ENCODE measurements around the gene CBX6. TPM values are rescaled to one million over a fixed set of nuclear protein-coding genes. Genes with fewer than 3 reads are reported as not detected.

CBX6 gene
- total RNA-seq, 1 donor from 2014 or later = 32.9 TPM

DNA sequence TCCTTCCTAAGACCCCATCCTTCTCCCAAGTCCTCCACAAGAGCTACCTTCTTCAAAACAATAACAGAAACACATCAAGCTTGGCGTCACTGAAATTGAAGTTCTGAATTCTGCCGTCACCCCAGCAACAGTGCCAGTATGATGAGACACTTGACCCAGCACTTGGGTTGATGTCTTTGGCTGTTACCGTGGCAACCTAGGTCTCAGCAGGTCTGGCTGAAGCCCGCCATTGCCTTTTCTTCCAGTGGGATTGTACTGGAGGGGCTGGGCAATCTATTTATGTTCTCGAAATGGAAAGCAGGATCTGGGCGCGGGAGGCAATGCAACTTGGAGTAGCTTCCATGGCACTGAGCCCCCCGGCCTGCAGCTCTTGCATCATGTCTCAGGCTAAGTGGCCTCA lies 52.0 kb downstream of the CBX6 start:
- H3K9me3 ChIP-seq (replicated peaks) = no peaks in the 10 kb centered on the region
- H3K4me3 ChIP-seq = no peak overlapping the region
- H3K27me3 ChIP-seq (ENCODE audit: low read depth) = no peaks in the 10 kb centered on the region
- TF ChIP-seq, protein P1, sequence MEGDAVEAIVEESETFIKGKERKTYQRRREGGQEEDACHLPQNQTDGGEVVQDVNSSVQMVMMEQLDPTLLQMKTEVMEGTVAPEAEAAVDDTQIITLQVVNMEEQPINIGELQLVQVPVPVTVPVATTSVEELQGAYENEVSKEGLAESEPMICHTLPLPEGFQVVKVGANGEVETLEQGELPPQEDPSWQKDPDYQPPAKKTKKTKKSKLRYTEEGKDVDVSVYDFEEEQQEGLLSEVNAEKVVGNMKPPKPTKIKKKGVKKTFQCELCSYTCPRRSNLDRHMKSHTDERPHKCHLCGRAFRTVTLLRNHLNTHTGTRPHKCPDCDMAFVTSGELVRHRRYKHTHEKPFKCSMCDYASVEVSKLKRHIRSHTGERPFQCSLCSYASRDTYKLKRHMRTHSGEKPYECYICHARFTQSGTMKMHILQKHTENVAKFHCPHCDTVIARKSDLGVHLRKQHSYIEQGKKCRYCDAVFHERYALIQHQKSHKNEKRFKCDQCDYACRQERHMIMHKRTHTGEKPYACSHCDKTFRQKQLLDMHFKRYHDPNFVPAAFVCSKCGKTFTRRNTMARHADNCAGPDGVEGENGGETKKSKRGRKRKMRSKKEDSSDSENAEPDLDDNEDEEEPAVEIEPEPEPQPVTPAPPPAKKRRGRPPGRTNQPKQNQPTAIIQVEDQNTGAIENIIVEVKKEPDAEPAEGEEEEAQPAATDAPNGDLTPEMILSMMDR (IDR thresholded peaks at IDR 0.05; ENCODE audit: borderline replicate concordance) = no peak
- H3K36me3 ChIP-seq = no peaks in the 10 kb centered on the region
- H3K4me1 ChIP-seq = no peaks in the 10 kb centered on the region
- DNase-seq = no peak
- no peak overlapping the region for H3K27ac ChIP-seq (replicated peaks)
- intact Hi-C loops (cut with micrococcal nuclease) = no loop called here

DNA sequence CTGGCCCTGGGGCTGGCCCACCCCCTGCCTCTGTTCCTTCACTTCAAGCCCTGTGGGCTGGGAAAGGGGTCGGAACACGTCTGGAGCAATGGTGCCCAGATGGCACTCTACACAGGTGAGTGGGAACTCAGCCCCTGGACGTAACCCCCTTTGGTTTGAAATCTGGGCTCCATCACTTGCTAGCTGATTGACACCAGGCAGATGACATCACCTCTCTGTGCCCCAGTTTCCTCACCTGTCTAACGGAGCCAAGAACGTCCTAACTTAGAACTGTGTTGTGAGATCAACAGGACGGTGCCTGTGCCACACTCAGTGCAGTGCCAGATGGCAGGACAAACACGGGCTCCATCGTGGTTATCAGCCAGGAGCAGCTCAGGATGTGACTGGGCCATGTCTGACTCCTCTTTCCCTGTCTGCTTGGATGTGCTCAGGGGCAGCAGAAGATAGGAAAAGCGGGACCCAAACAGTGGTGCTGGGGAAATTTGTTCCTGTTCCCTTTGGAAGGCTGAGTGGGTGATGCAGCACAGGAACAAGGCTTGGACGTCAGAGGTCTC lies 52.6 kb downstream of the CBX6 start:
- Histone ChIP-seq H3K4me1 (no peaks in the 10 kb centered on the region), H3K9me3 (replicated peaks) (no peaks in the 10 kb centered on the region), H3K27ac (replicated peaks) (no peak overlapping the region), H3K27me3 (ENCODE audit: low read depth) (no peaks in the 10 kb centered on the region), H3K36me3 (no peaks in the 10 kb centered on the region), H3K4me3 (no peak overlapping the region)
- no peak for DNase-seq
- intact Hi-C loops (cut with micrococcal nuclease) = no loop called here
- TF ChIP-seq, protein P1 (IDR thresholded peaks at IDR 0.05; ENCODE audit: borderline replicate concordance) = no peak

DNA sequence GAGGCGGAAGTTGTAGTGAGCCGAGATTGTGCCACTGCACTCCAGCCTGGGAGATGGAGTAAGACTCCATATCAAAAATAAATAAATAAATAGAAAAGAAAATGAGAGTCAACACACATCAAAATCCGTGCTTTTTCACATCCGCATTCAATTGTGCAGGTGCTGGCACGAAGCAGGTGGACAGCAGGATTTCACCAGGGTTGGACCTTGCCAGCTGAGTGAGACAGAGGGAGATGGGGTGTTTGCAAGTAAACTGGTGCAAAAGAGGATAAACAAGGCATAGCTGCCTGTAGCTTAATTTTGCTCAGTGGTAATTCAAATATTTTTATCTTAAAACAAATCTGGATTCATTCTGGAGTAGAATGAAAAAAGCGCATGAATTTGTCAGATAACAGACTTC lies 54.8 kb downstream of the CBX6 start:
- intact Hi-C loops (cut with micrococcal nuclease) = no loop called here
- no peaks in the 10 kb centered on the region for H3K4me1 ChIP-seq

DNA sequence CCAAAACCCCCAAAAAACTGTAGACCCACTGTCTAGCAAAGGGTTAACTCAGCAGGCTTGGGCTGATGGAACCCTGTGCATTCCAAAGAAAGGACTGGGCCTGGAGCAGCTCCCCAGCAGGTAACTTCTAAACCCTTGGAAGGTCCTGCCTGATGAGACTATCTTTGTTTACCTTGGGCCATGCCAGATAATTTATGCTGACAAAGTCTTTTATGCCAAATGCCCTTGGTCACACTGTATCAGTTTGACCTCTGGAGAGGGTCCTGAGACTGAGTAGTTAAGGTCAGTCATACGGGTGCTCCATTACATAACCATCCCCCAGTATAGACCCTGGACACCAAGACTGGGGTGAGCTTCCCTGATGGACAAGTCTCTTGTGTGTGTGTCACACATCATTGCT lies 56.2 kb downstream of the CBX6 start:
- H3K4me3 ChIP-seq = no peak overlapping the region
- DNase-seq = no peak
- TF ChIP-seq, protein P1 (IDR thresholded peaks at IDR 0.05; ENCODE audit: borderline replicate concordance) = no peak
- no peaks in the 10 kb centered on the region for H3K4me1 ChIP-seq
- H3K36me3 ChIP-seq = no peaks in the 10 kb centered on the region
- intact Hi-C loops (cut with micrococcal nuclease) = no loop called here
- H3K27me3 ChIP-seq (ENCODE audit: low read depth) = peaks cover 4% of the 10 kb centered on the region
- no peak overlapping the region for H3K27ac ChIP-seq (replicated peaks)
- no peaks in the 10 kb centered on the region for H3K9me3 ChIP-seq (replicated peaks)

More for the DNA sequence above, 54.8 kb downstream of the CBX6 start:
- no peaks in the 10 kb centered on the region for H3K9me3 ChIP-seq (replicated peaks)
- TF ChIP-seq, protein P1 (IDR thresholded peaks at IDR 0.05; ENCODE audit: borderline replicate concordance) = no peak
- no peak overlapping the region for H3K4me3 ChIP-seq
- no peak overlapping the region for H3K27ac ChIP-seq (replicated peaks)
- DNase-seq = no peak
- H3K36me3 ChIP-seq = no peaks in the 10 kb centered on the region
- peaks cover 4% of the 10 kb centered on the region for H3K27me3 ChIP-seq (ENCODE audit: low read depth)

Other genes starting within 250 kb of the CBX6 start
- 1.0 TPM for gene FAM227A, start 215.8 kb downstream of the CBX6 start, total RNA-seq
- gene CBY1, start 215.6 kb downstream of the CBX6 start, total RNA-seq = 44.4 TPM
- gene TOMM22, start 190.3 kb downstream of the CBX6 start, total RNA-seq = 66.6 TPM
- gene JOSD1, start 171.3 kb downstream of the CBX6 start, total RNA-seq = 18.7 TPM
- 28.9 TPM for gene GTPBP1, start 166.3 kb downstream of the CBX6 start, total RNA-seq
- 116 TPM for gene SUN2, start 116.2 kb downstream of the CBX6 start, total RNA-seq
- 10.0 TPM for gene DNAL4, start 78.1 kb downstream of the CBX6 start, total RNA-seq
- gene NPTXR, start 28.2 kb downstream of the CBX6 start, total RNA-seq = 23.3 TPM
- 0.41 TPM for gene APOBEC3A, start 85.4 kb upstream of the CBX6 start, total RNA-seq
- 0.52 TPM for gene APOBEC3B, start 110.1 kb upstream of the CBX6 start, total RNA-seq
- gene APOBEC3C, start 142.0 kb upstream of the CBX6 start, total RNA-seq = 25.1 TPM
- gene APOBEC3D, start 148.9 kb upstream of the CBX6 start, total RNA-seq = 0.96 TPM
- gene APOBEC3F, start 168.6 kb upstream of the CBX6 start, total RNA-seq = 4.8 TPM
- 4.2 TPM for gene APOBEC3G, start 205.1 kb upstream of the CBX6 start, total RNA-seq
- gene APOBEC3H, start 225.0 kb upstream of the CBX6 start, total RNA-seq = 0.41 TPM